HepG2 (cell line): ENCODE data around the gene BRAF. TPM values are rescaled to one million over a fixed set of nuclear protein-coding genes. Genes with fewer than 3 reads are reported as not detected.

Experiments used
- ATF7 ChIP-seq, 2 experiments: fragments of 450-650 bp in 1 of 2; sonication (generic) in 1 of 2; formaldehyde crosslinking in 1 of 2; IDR thresholded peaks; 2 replicates each; pipeline versions ENCODE4 v1.4.0 to v1.6.1; 2016 to 2020; ENCODE audit warnings: antibody characterized with exemption in 1 of 2, mild to moderate bottlenecking in 1 of 2, missing genetic modification reagents in 1 of 2
- ATF7-NPFF ChIP-seq: sonication (generic); formaldehyde crosslinking; IDR thresholded peaks from 2 replicates; pipeline ENCODE4 v1.8.1; 2023; ENCODE audit warnings: mild to moderate bottlenecking, low read depth, missing genetic modification reagents, moderate library complexity
- CEBPZ ChIP-seq: IDR thresholded peaks from 2 replicates; pipeline ENCODE4 v1.6.1; 2012; ENCODE audit warnings: low read length, improper control_type of control experiment
- HMGXB4 ChIP-seq, 2 experiments: sonication (generic) in 1 of 2; formaldehyde crosslinking in 1 of 2; IDR thresholded peaks; 2 replicates each; pipeline versions ENCODE4 v1.4.0 to v1.6.1; 2018 to 2020; ENCODE audit warnings: missing genetic modification reagents in 2 of 2, borderline replicate concordance in 1 of 2, low read depth in 1 of 2, mild to moderate bottlenecking in 1 of 2, missing biosample characterization in 1 of 2
- KDM4B ChIP-seq: sonication (generic); formaldehyde crosslinking; IDR thresholded peaks from 2 replicates; pipeline ENCODE4 v1.4.0; 2020; ENCODE audit warnings: missing genetic modification reagents
- MAFG ChIP-seq: sonication (generic); formaldehyde crosslinking; IDR thresholded peaks from 2 replicates; pipeline ENCODE4 v1.5.1; 2020; ENCODE audit warnings: mild to moderate bottlenecking, missing genetic modification reagents
- NR0B2 ChIP-seq: sonication (generic); formaldehyde crosslinking; IDR thresholded peaks from 2 replicates; pipeline ENCODE4 v1.4.0; 2020; ENCODE audit warnings: mild to moderate bottlenecking, missing genetic modification reagents
- REPIN1 ChIP-seq: sonication (generic); formaldehyde crosslinking; IDR thresholded peaks from 2 replicates; pipeline ENCODE4 v1.8.0; 2022; ENCODE audit warnings: missing genetic modification reagents, low read depth, mild to moderate bottlenecking, borderline replicate concordance
- RNF219 ChIP-seq: sonication (generic); formaldehyde crosslinking; IDR thresholded peaks from 2 replicates; pipeline ENCODE4 v1.5.0; 2020; ENCODE audit warnings: mild to moderate bottlenecking, missing genetic modification reagents
- TAF1 ChIP-seq: sonication (generic); formaldehyde crosslinking; IDR thresholded peaks from 2 replicates; pipeline ENCODE4 v1.4.0; 2020; ENCODE audit warnings: missing genetic modification reagents
- TBL1XR1 ChIP-seq: fragments of 150-350 bp; IDR thresholded peaks from 2 replicates; pipeline ENCODE4 v1.6.1; 2014; ENCODE audit warnings: borderline replicate concordance, low read length; ENCODE audit not compliant: partially characterized antibody
- TP53 ChIP-seq: sonication (generic); formaldehyde crosslinking; conservative IDR thresholded peaks from 2 replicates; pipeline ENCODE4 v1.4.0; 2020; ENCODE audit warnings: missing genetic modification reagents
- ZBTB21 ChIP-seq: sonication (generic); formaldehyde crosslinking; IDR thresholded peaks from 2 replicates; pipeline ENCODE4 v1.4.0; 2020; ENCODE audit warnings: missing genetic modification reagents
- ZNF280B ChIP-seq: sonication (generic); formaldehyde crosslinking; IDR thresholded peaks from 2 replicates; pipeline ENCODE4 v1.5.0; 2020; ENCODE audit warnings: missing genetic modification reagents, mild to moderate bottlenecking, borderline replicate concordance
- ZNF350 ChIP-seq: sonication (generic); formaldehyde crosslinking; IDR thresholded peaks from 2 replicates; pipeline ENCODE4 v1.4.0; 2020; ENCODE audit warnings: mild to moderate bottlenecking, low read depth, missing genetic modification reagents, borderline replicate concordance
- ZNF354B ChIP-seq: sonication (generic); formaldehyde crosslinking; IDR thresholded peaks from 2 replicates; pipeline ENCODE4 v1.8.0; 2022; ENCODE audit warnings: mild to moderate bottlenecking, missing genetic modification reagents
- ZNF775 ChIP-seq: sonication (generic); formaldehyde crosslinking; IDR thresholded peaks from 2 replicates; pipeline ENCODE4 v1.4.0; 2020; ENCODE audit warnings: missing genetic modification reagents, mild to moderate bottlenecking, moderate library complexity, borderline replicate concordance
- ZNF780A ChIP-seq: sonication (generic); formaldehyde crosslinking; IDR thresholded peaks from 2 replicates; pipeline ENCODE4 v1.8.0; 2022; ENCODE audit warnings: mild to moderate bottlenecking, missing genetic modification reagents, moderate library complexity
- ZSCAN12 ChIP-seq: sonication (generic); formaldehyde crosslinking; IDR thresholded peaks from 2 replicates; pipeline ENCODE4 v1.9.0; 2021; ENCODE audit warnings: mild to moderate bottlenecking, missing genetic modification reagents
- polyA plus RNA-seq, 8 experiments: library from polyadenylated mRNA; depleted of rRNA in 3 of 8; stranded (reverse) in 7 of 8; unstranded in 1 of 8; fragments of >200 nt; fragmentation: Illumina TruSeq in 4 of 8; extraction: Trizol in 4 of 8; gene quantifications; 2 replicates each; pipeline versions ENCODE4 v1.2.1 to v1.2.3, GENCODE V29; 2011 to 2016; ENCODE audit warnings: low read depth in 4 of 8, missing spikeins in 1 of 8, mixed read lengths in 1 of 8; ENCODE audit not compliant: insufficient read depth in 1 of 8
- total RNA-seq, 5 experiments: library from RNA; depleted of rRNA; stranded (reverse); fragments of >200 nt; fragmentation: Illumina TruSeq; extraction: Trizol; gene quantifications; 2 replicates each; pipeline ENCODE4 v1.2.3, GENCODE V29; 2016; ENCODE audit warnings: low read depth in 1 of 5

Gene BRAF
- total and polyA plus RNA-seq, 2 of the 13 experiments (the other 11 are each of a cell fraction or from before 2014, with no cell fraction given), result 12.5 to 13.4 TPM

GRCh38 chr7:140673063-140673773 lies 251.5 kb downstream of the BRAF start (continued):
- no peak for TF ChIP-seq ZBTB21
- TF ChIP-seq ATF7-NPFF (CRISPR knock-in tag), result 0 out of 2 replicates have a peak, but pooled peaks have one; percentile 76
- TF ChIP-seq REPIN1 (CRISPR knock-in tag), result 0 out of 2 replicates have a peak, but pooled peaks have one; percentile 22
- TF ChIP-seq ZNF775 (CRISPR knock-in tag), result no peak
- TF ChIP-seq ZSCAN12 (CRISPR knock-in tag), result no peak
- no peak for TF ChIP-seq RNF219 (CRISPR knock-in tag)
- TF ChIP-seq CEBPZ, result no peak
- TF ChIP-seq ATF7 (IDR thresholded peaks at IDR 0.05), result no peak
- TF ChIP-seq ATF7 (CRISPR knock-in tag; IDR thresholded peaks at IDR 0.05), result no peak
- TF ChIP-seq NR0B2 (CRISPR knock-in tag), result no peak
- no peak for TF ChIP-seq ZNF350
- no peak for TF ChIP-seq ZNF780A (CRISPR knock-in tag)
- peak in 1 of 2 experiments; percentile 62; a peak in 1 of 4 replicates for TF ChIP-seq HMGXB4 (CRISPR knock-in tag; IDR thresholded peaks at IDR 0.05; ENCODE audit: borderline replicate concordance in 1 of 2, low read depth in 1 of 2)
- no peak for TF ChIP-seq TP53
- TF ChIP-seq TAF1 (CRISPR knock-in tag), result no peak
- TF ChIP-seq MAFG (CRISPR knock-in tag), result no peak
- no peak for TF ChIP-seq KDM4B (CRISPR knock-in tag)
- TF ChIP-seq ZNF354B (CRISPR knock-in tag), result no peak
- no peak for TF ChIP-seq TBL1XR1
- no peak for TF ChIP-seq ZNF280B
